Measurements from ENCODE around the gene PRPF39.
A peak's percentile ranks its signal among the peaks of the same experiment; 100 is the strongest.
"Not testable (repeated sequence)": the region's sequence is repeated elsewhere in the genome, so short reads cannot be mapped to it uniquely, and the experiment has no call there.

Gene PRPF39

DNA sequence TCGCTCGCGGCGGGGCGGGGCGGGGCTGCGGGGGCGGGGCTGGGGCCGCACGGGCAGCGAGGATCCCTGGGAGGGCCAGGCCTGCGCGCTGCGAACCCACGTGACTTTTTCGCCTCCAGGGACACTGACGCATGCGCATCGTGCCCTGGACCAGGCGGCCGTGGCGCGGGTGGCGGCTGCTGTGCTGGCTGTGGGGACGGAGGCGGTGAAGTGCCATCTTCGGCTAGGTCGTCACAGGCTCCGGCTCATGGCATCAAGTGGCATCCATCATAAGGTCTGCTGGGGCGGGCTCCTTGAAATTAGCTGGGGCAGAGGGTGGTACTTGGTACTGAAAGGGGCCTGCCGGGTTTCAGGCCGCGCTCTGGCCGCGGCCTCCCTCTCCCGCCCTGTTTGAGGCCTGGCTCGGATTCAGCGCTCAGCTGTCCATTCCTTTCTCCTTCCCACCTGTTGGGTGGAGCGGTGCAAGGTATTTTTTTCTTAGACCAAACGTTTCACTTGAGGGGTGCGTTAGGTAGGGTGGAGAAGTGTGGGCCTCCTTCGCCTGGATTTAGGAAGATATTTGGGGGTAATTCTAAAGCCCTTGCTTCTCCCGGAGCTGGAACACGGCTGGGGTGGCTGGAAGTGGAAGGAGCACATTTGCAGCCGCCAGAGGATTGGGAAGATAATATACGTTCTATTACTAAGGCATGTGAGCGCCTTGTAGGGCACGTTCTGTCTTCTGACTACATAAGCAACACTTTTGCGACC, at the start of gene PRPF39:
Gene PRPF39 (plus strand): TSS at position 141 of the 747 bp plus-strand sequence. CDS start 11,124 bp downstream, outside the sequence.
- peak; percentile 91 for DNase-seq (ENCODE audit: extremely low read depth in 1 of 2, low read depth in 1 of 2)

- no peak for DNase-seq (ENCODE audit: extremely low read depth in 1 of 2, low read depth in 1 of 2)
These were observed 49.2 kb upstream of the PRPF39 start for GRCh38 chr14:45034730-45035129.

DNA sequence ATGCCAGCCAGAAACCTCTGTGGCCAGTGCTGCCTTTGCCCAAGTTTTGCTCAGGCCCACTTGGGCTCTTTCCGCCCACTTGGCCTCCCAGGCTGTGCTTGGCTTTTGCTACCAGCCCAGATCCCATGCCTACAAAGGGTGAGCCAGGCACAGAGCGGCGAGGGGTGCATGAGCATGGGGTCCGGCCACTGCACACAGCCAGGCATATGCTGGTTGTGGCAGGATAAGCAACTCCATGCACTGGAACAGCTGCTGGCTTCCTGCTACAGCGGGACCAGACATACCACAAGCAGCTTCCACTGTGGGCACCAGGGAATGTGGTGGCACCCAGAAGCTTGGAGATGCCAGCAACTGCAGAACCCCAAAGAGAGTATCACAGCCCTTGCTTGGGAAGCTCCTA, 45.7 kb upstream of the PRPF39 start:
- no peak for DNase-seq (ENCODE audit: extremely low read depth in 1 of 2, low read depth in 1 of 2)

DNA sequence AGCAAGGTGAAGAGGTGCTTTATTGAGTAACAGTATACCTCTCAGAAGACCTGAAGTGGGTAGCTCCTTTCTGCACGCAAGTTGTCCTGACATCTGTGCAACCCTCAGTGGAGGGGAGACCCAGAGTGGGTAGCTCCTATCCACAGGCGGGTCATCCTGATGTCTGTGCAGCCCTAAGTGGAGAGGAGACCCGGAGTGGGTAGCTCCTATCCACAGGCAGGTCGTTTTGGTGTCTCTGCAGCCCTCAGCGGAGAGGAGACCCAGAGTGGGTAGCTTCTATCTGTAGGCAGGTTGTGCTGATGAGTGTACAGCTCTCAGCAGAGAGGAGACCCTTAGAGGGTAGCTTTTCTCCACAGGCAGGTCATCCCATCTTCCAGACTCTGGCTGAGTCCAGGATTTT, 45.1 kb upstream of the PRPF39 start:
- no peak for DNase-seq (ENCODE audit: extremely low read depth in 1 of 2, low read depth in 1 of 2)

DNA sequence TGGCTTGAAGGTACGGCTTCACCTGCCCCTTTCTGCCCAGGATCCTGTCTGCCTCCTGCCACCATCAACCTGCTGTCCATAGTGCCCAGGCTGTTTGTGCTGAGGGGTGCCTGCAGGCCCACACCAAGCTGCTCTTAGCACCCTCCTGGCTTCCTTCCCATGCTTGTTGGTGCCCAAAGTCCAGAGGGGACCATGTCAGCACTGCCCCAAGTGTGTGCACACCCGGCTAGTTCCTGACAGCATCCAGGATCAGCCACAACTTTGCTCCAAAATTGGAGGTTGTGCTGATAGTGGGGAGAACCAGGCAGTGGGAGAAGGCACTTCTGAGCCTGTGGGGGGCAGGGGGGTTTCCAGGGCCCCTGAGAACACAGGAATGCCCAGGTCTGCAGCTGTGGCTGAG, 44.5 kb upstream of the PRPF39 start:
- no peak for DNase-seq (ENCODE audit: extremely low read depth in 1 of 2, low read depth in 1 of 2)

DNA sequence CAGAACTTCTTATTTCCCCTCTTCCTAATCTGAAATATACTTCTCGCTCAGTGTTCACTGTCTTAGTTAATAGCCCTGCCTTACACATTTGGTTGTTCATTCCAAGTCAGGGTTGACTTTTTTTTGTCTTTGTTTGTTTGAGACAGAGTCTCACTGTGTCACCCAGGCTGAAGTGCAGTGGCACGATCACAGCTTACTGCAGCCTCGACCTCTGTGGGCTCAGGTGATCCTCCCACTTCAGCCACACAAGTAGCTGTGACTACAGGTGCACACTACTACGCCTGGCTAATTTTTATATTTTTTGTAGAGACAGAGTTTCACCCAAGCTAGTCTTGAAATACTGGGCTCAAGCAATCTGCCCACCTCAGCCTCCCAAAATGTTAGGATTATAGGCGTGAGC, 42.3 kb upstream of the PRPF39 start:
- no peak for DNase-seq (ENCODE audit: extremely low read depth in 1 of 2, low read depth in 1 of 2)

DNA sequence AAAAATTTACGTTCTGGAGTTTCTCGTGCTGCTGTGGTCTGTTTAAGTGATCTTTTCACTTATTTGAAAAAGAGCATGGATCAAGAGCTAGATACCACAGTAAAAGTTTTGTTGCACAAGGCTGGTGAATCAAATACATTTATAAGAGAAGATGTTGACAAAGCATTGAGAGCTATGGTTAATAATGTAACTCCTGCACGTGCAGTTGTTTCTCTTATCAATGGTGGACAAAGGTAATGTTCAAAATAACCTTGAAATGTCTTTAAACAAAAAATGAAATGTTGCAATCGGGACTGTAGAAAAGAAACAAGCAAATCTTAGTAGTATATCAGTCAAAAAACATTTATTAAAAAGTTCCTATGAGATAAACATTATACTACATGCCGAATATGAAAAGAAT, 39.3 kb upstream of the PRPF39 start:
- no peak for DNase-seq (ENCODE audit: extremely low read depth in 1 of 2, low read depth in 1 of 2)

- no peak for DNase-seq (ENCODE audit: extremely low read depth in 1 of 2, low read depth in 1 of 2)
These were observed 35.5 kb upstream of the PRPF39 start for GRCh38 chr14:45048385-45048784.

- no peak for DNase-seq (ENCODE audit: extremely low read depth in 1 of 2, low read depth in 1 of 2)
These were observed 32.7 kb upstream of the PRPF39 start for GRCh38 chr14:45051180-45051579.

DNA sequence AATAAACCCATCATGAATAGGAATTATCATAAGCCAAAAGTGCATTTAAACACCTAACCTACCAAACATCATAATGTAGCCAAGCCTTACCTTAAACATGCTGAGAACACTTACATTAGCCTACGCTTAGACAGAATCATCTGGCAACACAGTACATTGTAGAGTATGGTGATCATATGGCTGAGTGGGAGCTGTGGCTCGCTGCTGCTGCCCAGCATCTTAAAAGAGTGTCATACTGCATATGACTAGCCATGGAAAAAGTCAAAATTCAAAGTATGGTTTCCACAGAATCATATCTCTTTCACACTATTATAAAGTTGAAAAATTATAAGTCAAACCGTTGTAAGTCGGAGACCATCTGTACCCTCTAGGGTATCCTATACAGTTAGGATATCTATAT, 32.0 kb upstream of the PRPF39 start:
- no peak for DNase-seq (ENCODE audit: extremely low read depth in 1 of 2, low read depth in 1 of 2)

- no peak for DNase-seq (ENCODE audit: extremely low read depth in 1 of 2, low read depth in 1 of 2)
These were observed 26.6 kb upstream of the PRPF39 start for GRCh38 chr14:45057349-45057748.

DNA sequence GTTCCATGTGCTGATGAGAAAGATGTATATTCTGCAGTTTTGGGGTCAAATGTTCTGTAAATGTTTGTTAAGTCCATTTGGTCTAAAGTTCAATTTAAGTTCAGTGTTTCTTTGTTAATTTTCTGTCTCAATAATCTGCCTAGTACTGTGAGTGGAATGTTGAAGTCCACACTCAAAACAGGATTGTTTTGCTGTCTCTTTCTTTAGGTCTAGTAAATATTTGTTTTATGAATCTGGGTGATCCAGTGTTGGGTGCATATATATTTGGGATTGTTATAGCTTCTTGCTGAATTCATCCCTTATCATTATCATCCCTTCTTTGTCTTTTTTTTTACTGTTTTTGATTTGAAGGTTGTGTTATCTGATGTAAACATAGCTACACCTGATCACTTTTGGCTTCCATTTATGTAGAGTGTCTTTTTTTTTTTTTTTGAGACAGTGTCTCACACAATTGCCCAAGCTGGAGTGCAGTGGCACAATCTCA, 26.0 kb upstream of the PRPF39 start:
- no peak for DNase-seq (ENCODE audit: extremely low read depth in 1 of 2, low read depth in 1 of 2)

DNA sequence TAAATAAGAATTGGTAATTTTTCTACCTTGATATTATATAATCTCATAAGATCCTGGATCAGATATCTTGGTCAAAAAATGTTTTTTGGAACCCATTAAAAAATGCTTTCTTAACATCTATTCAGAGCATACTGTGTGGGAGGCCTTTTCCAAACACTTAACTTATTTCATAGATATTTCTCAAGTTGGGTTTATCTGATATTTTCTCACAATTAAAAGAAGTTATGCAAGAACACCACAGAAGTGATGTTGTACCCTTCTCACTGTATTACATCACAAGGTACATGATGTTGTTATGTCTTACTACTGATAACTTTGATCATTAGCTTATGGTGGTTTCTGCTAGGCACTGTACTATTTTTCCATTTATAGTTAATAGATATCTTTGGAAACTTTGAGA, 23.4 kb upstream of the PRPF39 start:
- DNase-seq (ENCODE audit: extremely low read depth in 1 of 2, low read depth in 1 of 2) = no peak

- no peak for DNase-seq (ENCODE audit: extremely low read depth in 1 of 2, low read depth in 1 of 2)
These were observed 18.4 kb upstream of the PRPF39 start for GRCh38 chr14:45065540-45065939.

GRCh38 chr14:45065956-45066355, 18.0 kb upstream of the PRPF39 start:
- DNase-seq (ENCODE audit: extremely low read depth in 1 of 2, low read depth in 1 of 2) = no peak

GRCh38 chr14:45066667-45067066, 17.2 kb upstream of the PRPF39 start:
- DNase-seq (ENCODE audit: extremely low read depth in 1 of 2, low read depth in 1 of 2) = no peak

DNA sequence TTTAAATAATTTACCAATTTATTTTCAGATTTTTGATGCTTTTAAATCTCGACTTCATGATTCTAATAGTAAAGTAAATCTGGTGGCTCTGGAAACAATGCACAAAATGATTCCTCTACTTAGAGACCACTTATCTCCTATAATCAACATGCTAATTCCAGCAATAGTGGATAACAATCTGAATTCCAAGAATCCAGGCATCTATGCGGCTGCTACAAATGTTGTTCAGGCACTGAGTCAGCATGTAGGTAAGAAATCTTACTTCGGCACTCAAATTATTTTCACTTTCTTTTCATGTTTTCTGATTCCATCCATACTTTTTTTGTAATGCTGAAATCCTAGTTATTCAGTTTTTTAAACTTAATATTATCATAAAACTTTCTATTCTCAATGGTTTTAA, 15.5 kb upstream of the PRPF39 start:
- no peak for DNase-seq (ENCODE audit: extremely low read depth in 1 of 2, low read depth in 1 of 2)

DNA sequence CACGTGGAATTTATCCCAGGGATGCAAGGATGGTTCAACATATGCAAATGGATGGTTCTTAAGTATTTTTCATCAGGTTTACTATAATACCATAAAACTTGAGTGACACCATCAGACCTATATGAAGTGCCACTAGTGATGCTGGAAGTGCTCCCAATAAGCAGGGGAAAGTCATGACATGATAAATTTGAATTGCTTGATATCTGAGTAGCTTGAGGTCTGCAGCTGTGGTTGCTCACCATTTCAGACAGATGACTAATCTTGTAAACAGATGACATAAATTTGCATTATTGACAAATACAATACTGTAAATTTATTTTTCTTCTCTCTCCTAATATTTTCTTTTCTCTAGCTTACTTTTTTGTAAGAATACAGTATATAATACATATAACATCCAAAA, 13.7 kb upstream of the PRPF39 start:
- DNase-seq (ENCODE audit: extremely low read depth in 1 of 2, low read depth in 1 of 2) = no peak

DNA sequence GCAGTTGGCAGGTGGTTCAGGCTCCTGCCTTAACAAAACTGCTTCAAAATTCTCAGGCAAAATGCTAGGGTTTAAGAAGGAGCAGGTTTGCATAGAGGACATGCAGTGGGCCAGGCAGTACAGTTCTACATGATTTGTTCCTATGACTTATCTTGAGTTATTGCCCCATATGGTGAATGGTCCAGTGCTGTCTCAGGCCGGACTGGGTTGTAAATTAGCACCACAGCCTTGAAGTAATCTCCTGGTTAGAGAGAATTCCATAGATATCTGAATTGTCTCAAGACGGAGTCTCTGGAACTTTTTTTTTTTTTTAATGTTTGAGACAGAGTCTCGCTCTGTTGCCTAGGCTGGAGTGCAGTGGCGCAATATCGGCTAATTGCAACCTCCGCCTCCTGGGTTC, 11.8 kb upstream of the PRPF39 start:
- no peak for DNase-seq (ENCODE audit: extremely low read depth in 1 of 2, low read depth in 1 of 2)

DNA sequence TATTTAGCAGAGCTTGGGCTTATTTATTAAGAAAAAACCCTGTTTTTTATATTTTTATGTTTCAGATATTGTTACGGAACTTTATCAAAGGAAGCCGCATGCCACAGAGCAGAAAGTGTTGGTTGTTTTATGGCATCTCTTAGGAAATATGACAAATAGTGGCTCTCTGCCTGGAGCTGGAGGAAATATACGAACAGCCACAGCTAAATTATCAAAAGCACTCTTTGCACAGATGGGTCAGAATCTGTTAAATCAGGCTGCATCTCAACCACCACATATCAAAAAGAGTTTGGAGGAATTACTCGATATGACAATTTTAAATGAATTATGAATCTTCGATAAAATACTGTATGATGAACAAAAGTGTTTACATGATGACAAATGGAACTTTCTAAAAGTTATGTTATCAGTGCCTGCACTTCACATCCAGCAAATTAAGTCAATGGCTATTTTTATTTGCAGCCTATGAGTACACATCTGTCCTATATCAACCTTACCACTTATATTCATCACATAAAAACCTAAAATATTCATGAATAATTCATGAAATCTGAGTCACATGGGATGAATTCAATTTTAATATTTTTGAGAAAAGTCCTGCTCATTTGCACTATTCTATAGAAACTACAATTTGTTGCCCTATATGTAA, 10.6 kb upstream of the PRPF39 start:
- no peak for DNase-seq (ENCODE audit: extremely low read depth in 1 of 2, low read depth in 1 of 2)

- no peak for DNase-seq (ENCODE audit: extremely low read depth in 1 of 2, low read depth in 1 of 2)
These were observed 5.6 kb upstream of the PRPF39 start for GRCh38 chr14:45078323-45078722.

- DNase-seq (ENCODE audit: extremely low read depth in 1 of 2, low read depth in 1 of 2) = not testable (repeated sequence)
These were observed 3.4 kb upstream of the PRPF39 start for GRCh38 chr14:45080416-45080968.

Data from stimulated activated CD8-positive, alpha-beta memory T cell treated with anti-CD3 and anti-CD28 coated beads, Interleukin-7, amount 100 ng/mL, for 48 hours (primary cell).